Cardiac muscle cell (in vitro differentiated cells and primary cell): ENCODE data around the gene DCD. TPM values are rescaled to one million over a fixed set of nuclear protein-coding genes. Genes with fewer than 3 reads are reported as not detected.
A peak's percentile ranks its signal among the peaks of the same experiment; 100 is the strongest.

Source experiments
- DNase-seq, 2 donors: peaks; one replicate each; pipeline versions ENCODE4 v3.0.0 to v3.0.0-alpha.2; 2010 to 2017; ENCODE audit warnings: low read depth in 1 of 2, low spot score in 1 of 2
- H3K27ac ChIP-seq: fragments of 200-600 bp; sonication (generic); 2 replicates; pipeline ENCODE4 v1.5.1; 2016
- H3K27me3 ChIP-seq: fragments of 200-600 bp; sonication (generic); 2 replicates; pipeline ENCODE4 v1.6.0; 2016; ENCODE audit warnings: control low read depth
- H3K36me3 ChIP-seq: fragments of 200-600 bp; sonication (generic); 2 replicates; pipeline ENCODE4 v1.5.1; 2016; ENCODE audit warnings: control low read depth
- H3K4me1 ChIP-seq: fragments of 200-600 bp; sonication (generic); 2 replicates; pipeline ENCODE4 v1.8.1; 2017; ENCODE audit warnings: low read depth, mild to moderate bottlenecking, mixed run types
- H3K4me3 ChIP-seq: fragments of 200-600 bp; sonication (generic); 2 replicates; pipeline ENCODE4 v1.5.1; 2016; ENCODE audit warnings: mild to moderate bottlenecking
- H3K9me3 ChIP-seq: fragments of 200-600 bp; sonication (generic); 2 replicates; pipeline ENCODE4 v1.5.1; 2017; ENCODE audit warnings: low read depth, mild to moderate bottlenecking, control low read depth
- CTCF ChIP-seq: IDR thresholded peaks from 2 replicates; pipeline ENCODE4 v1.5.1; 2012; ENCODE audit warnings: low read depth, mild to moderate bottlenecking, low read length
- polyA plus RNA-seq: library from polyadenylated mRNA; unstranded; fragments of >200 nt; fragmentation: Nextera tagmentation; extraction: Ambion mirVana; gene quantifications from 2 replicates; pipeline ENCODE4 v1.2.1, GENCODE V29; 2016
- total RNA-seq: library from RNA; depleted of rRNA; stranded (reverse); fragments of >200 nt; gene quantifications from 2 replicates; pipeline ENCODE4 v1.2.3, GENCODE V29; 2016

The DCD gene
- total and polyA plus RNA-seq, 2 experiments from 2014 or later = 0.22 TPM; not detected in 1

- Histone ChIP-seq H3K36me3 (no peaks in the 10 kb centered on the region), H3K27ac (no peak within 1 kb of the TSS), H3K9me3 (no peaks in the 10 kb centered on the region), H3K4me3 (no peak within 1 kb of the TSS), H3K27me3 (no peaks in the 10 kb centered on the region), H3K4me1 (no peaks in the 10 kb centered on the region)
- TF ChIP-seq CTCF = no peak
- DNase-seq = no peak
Measured at GRCh38 chr12:54634795-54635194, 13.4 kb downstream of the DCD start, which contains the start of gene LACRT. TSS of gene LACRT (minus strand) at chr12:54634895. CDS start at chr12:54634841, 54 bp downstream.

GRCh38 chr12:54631988-54632728 is 16.0 kb downstream of the DCD start:
- TF ChIP-seq CTCF = peak; percentile 15
- Histone ChIP-seq H3K4me3 (no peak overlapping the region), H3K27me3 (no peaks in the 10 kb centered on the region), H3K36me3 (no peaks in the 10 kb centered on the region), H3K9me3 (no peaks in the 10 kb centered on the region), H3K27ac (no peak overlapping the region), H3K4me1 (no peaks in the 10 kb centered on the region)
- DNase-seq = peak in 1 of 2 donors; percentile 11

GRCh38 chr12:54631551-54631950 is 16.6 kb downstream of the DCD start:
- no peak for DNase-seq
- TF ChIP-seq CTCF = no peak
- no peaks in the 10 kb centered on the region for H3K9me3 ChIP-seq
- no peaks in the 10 kb centered on the region for H3K4me1 ChIP-seq
- no peak overlapping the region for H3K4me3 ChIP-seq
- no peak overlapping the region for H3K27ac ChIP-seq
- H3K36me3 ChIP-seq = no peaks in the 10 kb centered on the region
- H3K27me3 ChIP-seq = no peaks in the 10 kb centered on the region

GRCh38 chr12:54629925-54630324 is 18.2 kb downstream of the DCD start:
- Histone ChIP-seq H3K27me3 (no peaks in the 10 kb centered on the region), H3K4me3 (no peak overlapping the region), H3K27ac (no peak overlapping the region), H3K36me3 (no peaks in the 10 kb centered on the region), H3K4me1 (no peaks in the 10 kb centered on the region), H3K9me3 (no peaks in the 10 kb centered on the region)
- no peak for DNase-seq
- no peak for TF ChIP-seq CTCF

- Histone ChIP-seq H3K36me3 (no peaks in the 10 kb centered on the region), H3K27ac (no peak overlapping the region), H3K27me3 (no peaks in the 10 kb centered on the region), H3K4me1 (peaks cover 11% of the 10 kb centered on the region), H3K9me3 (no peaks in the 10 kb centered on the region), H3K4me3 (no peak overlapping the region)
- DNase-seq = no peak
- TF ChIP-seq CTCF = no peak
Measured at GRCh38 chr12:54628186-54628846, 19.8 kb downstream of the DCD start.
